ENCODE measurements around the gene NT5DC3. TPM values are rescaled to one million over a fixed set of nuclear protein-coding genes. Genes with fewer than 3 reads are reported as not detected.

Gene NT5DC3
- total RNA-seq, 3 donors from 2014 or later: 13.7 to 283 (median 18.0) TPM

DNA sequence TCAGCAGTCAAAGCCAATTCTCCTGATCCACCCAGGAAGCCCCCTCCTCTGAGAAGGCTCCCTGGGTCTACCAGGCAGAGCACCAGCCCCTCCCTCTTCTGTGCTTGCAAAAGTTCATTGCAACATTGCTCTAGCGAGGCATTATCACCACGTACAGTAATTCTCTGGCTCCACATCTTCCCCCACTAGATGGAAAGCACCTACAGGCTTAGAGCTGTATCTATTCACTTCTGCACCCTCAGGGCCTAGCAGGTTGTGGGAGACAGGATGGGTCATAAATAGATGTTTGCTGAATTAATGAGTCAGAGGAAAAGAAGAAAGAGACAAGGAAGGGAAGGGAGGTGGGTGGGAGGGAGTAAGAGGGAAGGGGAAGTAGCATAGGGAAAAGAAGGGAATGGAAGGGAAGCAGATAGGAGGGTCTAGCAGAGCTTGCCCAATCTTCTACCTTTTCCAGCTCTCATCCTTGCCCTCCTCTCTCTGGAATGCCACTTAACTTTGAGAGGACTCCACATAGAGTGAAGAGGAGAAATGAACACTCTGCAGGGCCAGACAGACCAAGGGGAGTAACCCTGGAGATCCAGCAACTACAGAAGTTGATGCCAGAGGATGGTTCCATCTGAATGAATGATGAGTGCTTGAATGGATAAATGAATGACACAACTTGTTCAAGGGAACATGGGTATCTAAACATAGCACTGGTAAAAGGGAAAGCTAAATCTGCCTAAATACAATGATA lies 42.0 kb upstream of the NT5DC3 start:
- ATAC-seq: no peak
- intact Hi-C loops (cut with DNase I, micrococcal nuclease): no loop called here

GRCh38 chr12:103881261-103881660 lies 40.2 kb upstream of the NT5DC3 start:
- no peaks in the 10 kb centered on the region for H3K4me1 ChIP-seq (ENCODE audit: low read depth)
- ATAC-seq (no peak), DNase-seq (no peak)
- no peak overlapping the region for H3K4me3 ChIP-seq
- TF ChIP-seq, protein P1, sequence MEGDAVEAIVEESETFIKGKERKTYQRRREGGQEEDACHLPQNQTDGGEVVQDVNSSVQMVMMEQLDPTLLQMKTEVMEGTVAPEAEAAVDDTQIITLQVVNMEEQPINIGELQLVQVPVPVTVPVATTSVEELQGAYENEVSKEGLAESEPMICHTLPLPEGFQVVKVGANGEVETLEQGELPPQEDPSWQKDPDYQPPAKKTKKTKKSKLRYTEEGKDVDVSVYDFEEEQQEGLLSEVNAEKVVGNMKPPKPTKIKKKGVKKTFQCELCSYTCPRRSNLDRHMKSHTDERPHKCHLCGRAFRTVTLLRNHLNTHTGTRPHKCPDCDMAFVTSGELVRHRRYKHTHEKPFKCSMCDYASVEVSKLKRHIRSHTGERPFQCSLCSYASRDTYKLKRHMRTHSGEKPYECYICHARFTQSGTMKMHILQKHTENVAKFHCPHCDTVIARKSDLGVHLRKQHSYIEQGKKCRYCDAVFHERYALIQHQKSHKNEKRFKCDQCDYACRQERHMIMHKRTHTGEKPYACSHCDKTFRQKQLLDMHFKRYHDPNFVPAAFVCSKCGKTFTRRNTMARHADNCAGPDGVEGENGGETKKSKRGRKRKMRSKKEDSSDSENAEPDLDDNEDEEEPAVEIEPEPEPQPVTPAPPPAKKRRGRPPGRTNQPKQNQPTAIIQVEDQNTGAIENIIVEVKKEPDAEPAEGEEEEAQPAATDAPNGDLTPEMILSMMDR (IDR thresholded peaks at IDR 0.05): no peak
- H3K36me3 ChIP-seq (ENCODE audit: low read depth): no peaks in the 10 kb centered on the region
- H3K9me3 ChIP-seq: no peaks in the 10 kb centered on the region
- intact Hi-C loops (cut with DNase I, micrococcal nuclease): no loop called here

More for the DNA sequence above, 42.0 kb upstream of the NT5DC3 start:
- H3K36me3 ChIP-seq (ENCODE audit: low read depth): no peaks in the 10 kb centered on the region
- H3K9me3 ChIP-seq: no peaks in the 10 kb centered on the region
- no peaks in the 10 kb centered on the region for H3K4me1 ChIP-seq (ENCODE audit: low read depth)
- TF ChIP-seq, protein P1 (IDR thresholded peaks at IDR 0.05): no peak
- no peak overlapping the region for H3K4me3 ChIP-seq
- DNase-seq: no peak

DNA sequence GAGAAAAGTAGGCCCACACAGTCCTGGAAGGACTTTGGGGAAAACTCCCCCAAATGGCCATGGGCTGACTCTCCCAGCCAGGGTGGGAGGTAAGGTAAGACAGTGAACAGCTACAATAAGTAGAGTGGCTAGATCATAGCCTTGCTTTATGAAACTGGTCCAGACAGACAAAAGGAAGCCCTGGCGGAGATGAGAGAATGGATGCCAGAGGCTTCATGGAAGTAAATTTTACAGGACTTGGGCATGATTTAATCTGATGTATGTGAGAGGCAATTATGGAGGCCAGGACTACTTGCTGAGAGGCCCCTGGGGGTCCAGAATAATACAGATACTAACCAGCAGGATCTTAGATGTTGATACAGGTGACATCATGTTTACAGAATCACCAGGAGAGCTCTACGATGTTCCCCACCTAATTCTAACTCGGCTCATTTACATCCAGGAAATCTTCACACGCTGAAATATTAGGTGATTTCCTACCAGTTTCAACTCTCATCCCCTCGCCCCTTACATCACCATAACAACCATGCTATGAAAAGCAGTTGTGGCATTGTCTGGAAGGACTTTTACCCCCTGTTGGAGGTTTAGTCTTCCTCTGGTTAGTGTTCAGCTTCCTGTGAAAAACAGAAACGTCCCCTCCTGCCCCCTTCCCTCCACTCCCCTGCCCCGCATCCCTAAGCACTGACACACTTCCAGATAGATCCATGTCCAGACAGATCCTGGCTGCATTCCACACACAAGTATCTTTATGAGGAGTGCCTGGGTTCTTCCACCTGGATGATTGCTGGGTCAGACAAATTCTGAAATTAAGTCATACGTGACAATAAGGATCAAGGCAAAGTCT lies 39.5 kb upstream of the NT5DC3 start:
- no peaks in the 10 kb centered on the region for H3K4me1 ChIP-seq (ENCODE audit: low read depth)
- no peak for ATAC-seq
- TF ChIP-seq, protein P1 (IDR thresholded peaks at IDR 0.05): no peak
- no peaks in the 10 kb centered on the region for H3K9me3 ChIP-seq
- no peak overlapping the region for H3K4me3 ChIP-seq
- H3K36me3 ChIP-seq (ENCODE audit: low read depth): no peaks in the 10 kb centered on the region
- intact Hi-C loops (cut with DNase I, micrococcal nuclease): no loop called here
- DNase-seq: no peak

GRCh38 chr12:103879878-103880277 lies 38.8 kb upstream of the NT5DC3 start:
- no peaks in the 10 kb centered on the region for H3K4me1 ChIP-seq (ENCODE audit: low read depth)
- ATAC-seq (no peak), DNase-seq (no peak)
- no peaks in the 10 kb centered on the region for H3K36me3 ChIP-seq (ENCODE audit: low read depth)
- TF ChIP-seq, protein P1 (IDR thresholded peaks at IDR 0.05): no peak
- intact Hi-C loops (cut with DNase I, micrococcal nuclease): loop anchor here in 1 of 2 donors (10.0 kb wide), 2 partner anchors 105 to 255 kb away; no protein-coding TSS in a partner anchor
- H3K4me3 ChIP-seq: no peak overlapping the region
- no peaks in the 10 kb centered on the region for H3K9me3 ChIP-seq

DNA sequence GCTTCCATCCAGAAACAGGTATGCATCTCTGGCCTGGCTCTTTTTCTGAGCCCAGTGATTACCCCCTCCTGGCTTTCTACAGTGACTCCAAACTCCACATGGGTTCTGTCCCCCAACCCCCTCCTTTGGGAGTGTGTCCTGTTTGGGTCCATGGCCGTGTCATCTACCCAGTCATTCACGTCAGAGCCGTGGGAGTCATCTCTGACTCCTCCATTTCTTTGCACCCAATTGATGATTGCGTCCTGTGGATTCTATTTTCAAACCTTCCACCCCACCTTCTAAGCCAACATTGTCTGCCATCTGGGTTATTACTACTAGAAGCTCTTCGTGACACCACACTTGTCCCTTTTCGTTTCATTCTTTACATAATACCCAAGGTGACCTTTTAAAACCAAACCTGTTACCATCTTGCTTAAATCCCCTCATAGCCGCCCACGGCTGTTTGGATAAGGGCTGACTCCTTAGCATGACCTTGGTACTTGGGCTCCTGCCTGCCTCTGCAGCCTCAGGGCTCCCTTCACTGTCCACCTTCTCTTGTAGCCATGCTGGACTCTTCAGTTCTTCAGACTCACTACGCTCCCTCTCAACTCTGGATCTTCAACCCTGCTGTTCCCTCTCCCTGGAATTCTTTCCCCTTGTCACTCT lies 38.1 kb upstream of the NT5DC3 start:
- intact Hi-C loops (cut with DNase I, micrococcal nuclease): loop anchor here in 1 of 2 donors (10.0 kb wide), 2 partner anchors 104 to 254 kb away; no protein-coding TSS in a partner anchor
- Histone ChIP-seq H3K4me3 (no peak overlapping the region), H3K4me1 (ENCODE audit: low read depth) (no peaks in the 10 kb centered on the region), H3K9me3 (no peaks in the 10 kb centered on the region), H3K36me3 (ENCODE audit: low read depth) (no peaks in the 10 kb centered on the region)
- ATAC-seq: no peak
- TF ChIP-seq, protein P1 (IDR thresholded peaks at IDR 0.05): no peak
- DNase-seq: no peak

Measured in mucosa of descending colon (tissue), 3 donors.